K562 (cell line): ENCODE measurements around the gene MOGAT2. TPM values are rescaled to one million over a fixed set of nuclear protein-coding genes. Genes with fewer than 3 reads are reported as not detected.

Source experiments
- ATAC-seq: fragments of 200-7000 bp; cut with Tn5 transposase; 3 replicates; pipeline ENCODE4 v1.9.1; 2020; ENCODE audit warnings: moderate library complexity
- BruUV-seq: library from RNA; stranded (reverse); fragments of 400-500 nt; replicated peaks from 2 replicates; lab custom pipeline; 2021; lab: Mats Ljungman, UMichigan
- CTCF ChIA-PET: fragments of 300-600 bp; formaldehyde crosslinking; extraction: SDS; loops from one replicate; lab custom pipeline; 2021; ENCODE audit warnings: low intra/inter-chr PET ratio; lab: Yijun Ruan, JAX
- POLR2A ChIA-PET: fragments of 300-600, 350-650 bp; sonication (Branson Sonifier 250); formaldehyde crosslinking; extraction: SDS; loops from one replicate; lab custom pipeline; 2021; ENCODE audit warnings: antibody characterized with exemption, inconsistent platforms; lab: Yijun Ruan, JAX
- DNase-seq, 4 experiments: peaks; one replicate each; pipeline versions ENCODE4 v3.0.0 to v3.0.0-alpha.2; 2011 to 2018; ENCODE audit warnings: low spot score in 3 of 4, mixed read lengths in 3 of 4; ENCODE audit errors: extremely low read depth in 1 of 4
- FAIRE-seq: peaks from 2 replicates; lab custom pipeline; 2011; peaks lifted over from hg19 to GRCh38; lab: Jason Lieb, UNC
- H2AFZ ChIP-seq: 2 replicates; pipeline ENCODE4 v1.6.0; 2011; ENCODE audit warnings: low read depth, low read length, control low read depth, inconsistent platforms
- H3K27ac ChIP-seq: fragments of 200-600 bp; 3 replicates; pipeline ENCODE4 v1.8.0; 2011; ENCODE audit warnings: low read depth, mild to moderate bottlenecking, control low read depth, inconsistent platforms, low read length, moderate library complexity, mixed read lengths; ENCODE audit errors: extremely low read depth
- H3K27me3 ChIP-seq, 2 experiments: fragments of 300-600 bp in 1 of 2; 2 replicates in 1 of 2; 3 replicates in 1 of 2; pipeline versions ENCODE4 v1.6.0 to v1.8.0; 2011; ENCODE audit warnings: inconsistent platforms in 2 of 2, low read length in 2 of 2, mild to moderate bottlenecking in 1 of 2, mixed read lengths in 1 of 2, moderate library complexity in 1 of 2; ENCODE audit not compliant: control insufficient read depth in 2 of 2, insufficient read depth in 2 of 2
- H3K36me3 ChIP-seq: fragments of 300-600 bp; 3 replicates; pipeline ENCODE4 v1.8.0; 2011; ENCODE audit warnings: mild to moderate bottlenecking, low read length, inconsistent platforms; ENCODE audit not compliant: control insufficient read depth, insufficient read depth
- H3K4me1 ChIP-seq, 2 experiments: fragments of 200-600 bp in 1 of 2; replicated peaks in 1 of 2; 2 replicates in 1 of 2; 3 replicates in 1 of 2; pipeline versions ENCODE4 v1.5.1 to v1.8.0; 2011; ENCODE audit warnings: inconsistent platforms in 2 of 2, low read length in 2 of 2, mild to moderate bottlenecking in 1 of 2, mixed read lengths in 1 of 2, moderate library complexity in 1 of 2; ENCODE audit not compliant: control insufficient read depth in 2 of 2, insufficient read depth in 2 of 2
- H3K4me2 ChIP-seq: 2 replicates; pipeline ENCODE4 v1.6.1; 2011; ENCODE audit warnings: low read length, control low read depth, inconsistent platforms, mixed read lengths; ENCODE audit not compliant: insufficient read depth
- H3K4me3 ChIP-seq: fragments of 200-600 bp; sonication (generic), shearing (Covaris generic); 2 replicates; pipeline ENCODE4 v1.5.1; 2016; ENCODE audit warnings: control low read depth, inconsistent platforms
- H3K79me2 ChIP-seq: fragments of 200-600 bp; 3 replicates; pipeline ENCODE4 v1.8.0; 2011; ENCODE audit warnings: low read length, inconsistent platforms; ENCODE audit not compliant: control insufficient read depth, insufficient read depth
- H3K9ac ChIP-seq, 2 experiments: 2 replicates each; pipeline versions ENCODE4 v1.6.0 to v1.6.1; 2011; ENCODE audit warnings: low read depth in 2 of 2, low read length in 2 of 2, control low read depth in 1 of 2, inconsistent platforms in 1 of 2, mild to moderate bottlenecking in 1 of 2, mixed read lengths in 1 of 2; ENCODE audit not compliant: insufficient read depth in 1 of 2
- H3K9me1 ChIP-seq: one replicate; pipeline ENCODE4 v1.6.0; 2011; ENCODE audit warnings: inconsistent platforms, mild to moderate bottlenecking, low read length, moderate library complexity; ENCODE audit not compliant: control insufficient read depth, insufficient read depth
- H3K9me3 ChIP-seq: replicated peaks from 2 replicates; pipeline ENCODE4 v1.5.1; 2011; ENCODE audit warnings: low read depth, low read length, inconsistent platforms; ENCODE audit not compliant: control insufficient read depth, insufficient read depth
- H4K20me1 ChIP-seq: replicated peaks from 2 replicates; pipeline ENCODE4 v1.6.1; 2011; ENCODE audit warnings: low read length, inconsistent platforms, mixed read lengths; ENCODE audit not compliant: control insufficient read depth, insufficient read depth
- ATF3 ChIP-seq, 2 experiments: fragments of 450-650 bp in 1 of 2; sonication (generic) in 1 of 2; formaldehyde crosslinking in 1 of 2; IDR thresholded peaks in 1 of 2; conservative IDR thresholded peaks in 1 of 2; 2 replicates each; pipeline versions ENCODE4 v1.6.1 to v1.8.1; 2016 to 2023; ENCODE audit warnings: mild to moderate bottlenecking in 2 of 2, moderate library complexity in 2 of 2, inconsistent platforms in 1 of 2, missing genetic modification reagents in 1 of 2
- GATAD2B ChIP-seq: fragments of 450-650 bp; IDR thresholded peaks from 2 replicates; pipeline ENCODE4 v1.6.1; 2017; ENCODE audit warnings: mild to moderate bottlenecking, borderline replicate concordance
- KLF13 ChIP-seq: fragments of 450-650 bp; IDR thresholded peaks from 2 replicates; pipeline ENCODE4 v1.6.1; 2016; ENCODE audit warnings: missing genetic modification characterization, low read depth, mild to moderate bottlenecking, missing compliant biosample characterization, moderate library complexity, borderline replicate concordance
- LEF1 ChIP-seq: fragments of 450-650 bp; IDR thresholded peaks from 2 replicates; pipeline ENCODE4 v1.6.1; 2016; ENCODE audit warnings: mild to moderate bottlenecking
- MCM5 ChIP-seq: fragments of 450-650 bp; IDR thresholded peaks from 2 replicates; pipeline ENCODE4 v1.6.1; 2016; ENCODE audit warnings: low read depth
- MED1 ChIP-seq: sonication (generic); formaldehyde crosslinking; IDR thresholded peaks from 2 replicates; pipeline ENCODE4 v1.8.1; 2023; ENCODE audit warnings: missing genetic modification reagents, borderline replicate concordance
- SMARCC2 ChIP-seq: fragments of 450-650 bp; IDR thresholded peaks from 2 replicates; pipeline ENCODE4 v1.6.1; 2017; ENCODE audit warnings: antibody characterized with exemption, moderate library complexity, mild to moderate bottlenecking, low read depth
- SRSF9 ChIP-seq: fragments of 200-400 bp; formaldehyde crosslinking; IDR thresholded peaks from 2 replicates; pipeline ENCODE4 v1.6.1; 2017; ENCODE audit warnings: low read depth, low read length, borderline replicate concordance
- WGBS: fragments of 100-300 bp; shearing (Covaris generic); methylation state at CpG from one replicate; pipeline ENCODE4 v1.1.6; 2016; ENCODE audit warnings: low coverage, mixed read lengths; ENCODE audit not compliant: insufficient coverage; ENCODE audit errors: missing lambda C conversion rate; 5-methylcytosine and 5-hydroxymethylcytosine counted together
- in situ Hi-C: fragments of 300-500 bp; cut with MboI; formaldehyde crosslinking; loops from 4 replicates; pipeline ENCODE4 v1.15.0; 2018; ENCODE audit warnings: inconsistent platforms, mixed read lengths
- intact Hi-C: fragments of 100-400 bp; cut with micrococcal nuclease; formaldehyde crosslinking; loops from 2 replicates; pipeline ENCODE4 v1.14.2; 2022
- polyA plus RNA-seq, 8 experiments: library from polyadenylated mRNA; depleted of rRNA in 4 of 8; stranded (reverse) in 5 of 8; unstranded in 3 of 8; fragments of >200 nt; fragmentation: Nextera tagmentation in 2 of 8; fragmentation: Illumina TruSeq in 1 of 8; extraction: Ambion mirVana in 2 of 8; extraction: Trizol in 1 of 8; gene quantifications; 2 replicates each; pipeline versions ENCODE4 v1.2.1 to v1.2.3, GENCODE V29; 2011 to 2014; ENCODE audit warnings: inconsistent platforms in 1 of 8, missing spikeins in 1 of 8
- total RNA-seq, 7 experiments: library from RNA; depleted of rRNA in 6 of 7; stranded (reverse); fragments of >200 nt in 6 of 7; fragmentation: Illumina TruSeq in 2 of 7; extraction: Trizol in 2 of 7; gene quantifications; 2 replicates each; pipeline versions ENCODE4 v1.2.1 to v1.2.3, GENCODE V29; 2011 to 2021; ENCODE audit warnings: low replicate concordance in 1 of 7
- TF ChIP-seq, protein P1 (sequence below), 2 experiments: fragments of 200-800 bp in 1 of 2; sonication (Bioruptor generic) in 1 of 2; sonication (generic) in 1 of 2; formaldehyde crosslinking in 1 of 2; IDR thresholded peaks in 1 of 2; conservative IDR thresholded peaks in 1 of 2; 2 replicates each; pipeline versions ENCODE4 v1.5.0 to v1.6.1; 2016 to 2020; ENCODE audit warnings: missing compliant biosample characterization in 1 of 2, missing genetic modification characterization in 1 of 2, missing genetic modification reagents in 1 of 2
- TF ChIP-seq, protein P2 (sequence below): fragments of 250-450 bp; sonication (Bioruptor Pico); IDR thresholded peaks from 2 replicates; pipeline ENCODE4 v1.9.0; 2021; ENCODE audit warnings: mild to moderate bottlenecking, inconsistent platforms
- TF ChIP-seq, protein P3 (sequence below): fragments of 450-650 bp; IDR thresholded peaks from 2 replicates; pipeline ENCODE4 v1.6.1; 2016
- TF ChIP-seq, protein P4 (sequence below), 2 experiments: fragments of 450-650 bp; conservative IDR thresholded peaks; 2 replicates each; pipeline ENCODE4 v1.6.1; 2017; ENCODE audit warnings: mild to moderate bottlenecking in 2 of 2, moderate library complexity in 2 of 2

MOGAT2 gene
- total and polyA plus RNA-seq, 9 of the 15 experiments (the other 6 are each of a cell fraction or from before 2014, with no cell fraction given): 0.09 TPM; not detected in 7

DNA sequence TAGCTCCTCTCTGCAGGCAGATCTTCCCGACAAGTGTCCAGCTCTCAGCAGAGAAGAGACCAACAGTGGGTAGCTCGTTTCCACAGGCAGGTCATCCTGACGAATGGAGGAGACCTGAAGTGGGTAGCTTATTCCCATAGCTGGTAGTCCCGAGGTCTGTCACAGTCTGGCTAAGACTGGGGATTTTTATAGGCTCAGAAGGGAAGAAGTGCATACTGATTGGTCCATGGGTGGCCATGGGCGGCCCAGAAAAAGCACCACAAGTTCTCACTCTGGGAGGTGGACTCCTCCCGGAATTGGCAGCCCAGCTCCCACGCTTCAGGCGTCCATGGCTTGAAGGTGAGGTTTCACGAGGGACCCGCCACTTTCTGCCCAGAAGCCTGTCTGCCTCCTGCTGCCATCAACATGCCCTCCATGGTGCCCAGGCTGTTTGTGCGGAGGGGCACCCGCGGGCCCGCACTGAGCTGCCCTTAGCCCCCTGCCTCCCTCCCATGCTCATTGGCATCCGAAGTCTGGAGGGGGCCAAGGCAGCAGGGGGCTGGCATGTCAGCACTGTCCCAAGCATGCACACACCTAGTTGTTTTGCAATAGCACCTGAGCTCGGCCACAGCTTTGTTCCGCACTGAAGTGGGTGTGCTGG lies 38.9 kb upstream of the MOGAT2 start:
- ATAC-seq: peak; percentile 28; the same call in 2 of the 3 replicates
- FAIRE-seq: no peak
- DNase-seq: no peak
- peaks cover 16 to 22% of the 10 kb centered on the region in 2 experiments for H3K27me3 ChIP-seq
- H3K9me3 ChIP-seq: no peaks in the 10 kb centered on the region
- 10% methylated on average over 15 of the region's 17 CpGs for WGBS
- H2AFZ ChIP-seq: peak overlapping the region; percentile 26; the same call in 1 of the 2 replicates
- H3K4me1 ChIP-seq: peaks cover 0 to 12% of the 10 kb centered on the region in 2 experiments; a peak in 2 of 5 replicates
- H3K27ac ChIP-seq: no peak overlapping the region
- no TSS peak for BruUV-seq
- TF ChIP-seq SRSF9 (no peak), LEF1 (no peak), KLF13 (tag) (no peak), MCM5 (no peak), MED1 (no peak), GATAD2B (no peak), ATF3 (IDR thresholded peaks at IDR 0.05) (no peak), ATF3 (CRISPR knock-in tag; conservative IDR thresholded peaks at IDR 0.05) (no peak), SMARCC2 (no peak)
- TF ChIP-seq, protein P1, sequence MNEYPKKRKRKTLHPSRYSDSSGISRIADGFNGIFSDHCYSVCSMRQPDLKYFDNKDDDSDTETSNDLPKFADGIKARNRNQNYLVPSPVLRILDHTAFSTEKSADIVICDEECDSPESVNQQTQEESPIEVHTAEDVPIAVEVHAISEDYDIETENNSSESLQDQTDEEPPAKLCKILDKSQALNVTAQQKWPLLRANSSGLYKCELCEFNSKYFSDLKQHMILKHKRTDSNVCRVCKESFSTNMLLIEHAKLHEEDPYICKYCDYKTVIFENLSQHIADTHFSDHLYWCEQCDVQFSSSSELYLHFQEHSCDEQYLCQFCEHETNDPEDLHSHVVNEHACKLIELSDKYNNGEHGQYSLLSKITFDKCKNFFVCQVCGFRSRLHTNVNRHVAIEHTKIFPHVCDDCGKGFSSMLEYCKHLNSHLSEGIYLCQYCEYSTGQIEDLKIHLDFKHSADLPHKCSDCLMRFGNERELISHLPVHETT (CRISPR knock-in tag; conservative IDR thresholded peaks at IDR 0.05 in 1 of 2, IDR thresholded peaks at IDR 0.05 in 1 of 2): no peak
- TF ChIP-seq, protein P2, sequence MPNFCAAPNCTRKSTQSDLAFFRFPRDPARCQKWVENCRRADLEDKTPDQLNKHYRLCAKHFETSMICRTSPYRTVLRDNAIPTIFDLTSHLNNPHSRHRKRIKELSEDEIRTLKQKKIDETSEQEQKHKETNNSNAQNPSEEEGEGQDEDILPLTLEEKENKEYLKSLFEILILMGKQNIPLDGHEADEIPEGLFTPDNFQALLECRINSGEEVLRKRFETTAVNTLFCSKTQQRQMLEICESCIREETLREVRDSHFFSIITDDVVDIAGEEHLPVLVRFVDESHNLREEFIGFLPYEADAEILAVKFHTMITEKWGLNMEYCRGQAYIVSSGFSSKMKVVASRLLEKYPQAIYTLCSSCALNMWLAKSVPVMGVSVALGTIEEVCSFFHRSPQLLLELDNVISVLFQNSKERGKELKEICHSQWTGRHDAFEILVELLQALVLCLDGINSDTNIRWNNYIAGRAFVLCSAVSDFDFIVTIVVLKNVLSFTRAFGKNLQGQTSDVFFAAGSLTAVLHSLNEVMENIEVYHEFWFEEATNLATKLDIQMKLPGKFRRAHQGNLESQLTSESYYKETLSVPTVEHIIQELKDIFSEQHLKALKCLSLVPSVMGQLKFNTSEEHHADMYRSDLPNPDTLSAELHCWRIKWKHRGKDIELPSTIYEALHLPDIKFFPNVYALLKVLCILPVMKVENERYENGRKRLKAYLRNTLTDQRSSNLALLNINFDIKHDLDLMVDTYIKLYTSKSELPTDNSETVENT (CRISPR knock-in tag): no peak
- TF ChIP-seq, protein P3, sequence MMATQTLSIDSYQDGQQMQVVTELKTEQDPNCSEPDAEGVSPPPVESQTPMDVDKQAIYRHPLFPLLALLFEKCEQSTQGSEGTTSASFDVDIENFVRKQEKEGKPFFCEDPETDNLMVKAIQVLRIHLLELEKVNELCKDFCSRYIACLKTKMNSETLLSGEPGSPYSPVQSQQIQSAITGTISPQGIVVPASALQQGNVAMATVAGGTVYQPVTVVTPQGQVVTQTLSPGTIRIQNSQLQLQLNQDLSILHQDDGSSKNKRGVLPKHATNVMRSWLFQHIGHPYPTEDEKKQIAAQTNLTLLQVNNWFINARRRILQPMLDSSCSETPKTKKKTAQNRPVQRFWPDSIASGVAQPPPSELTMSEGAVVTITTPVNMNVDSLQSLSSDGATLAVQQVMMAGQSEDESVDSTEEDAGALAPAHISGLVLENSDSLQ: no peak
- TF ChIP-seq, protein P4, sequence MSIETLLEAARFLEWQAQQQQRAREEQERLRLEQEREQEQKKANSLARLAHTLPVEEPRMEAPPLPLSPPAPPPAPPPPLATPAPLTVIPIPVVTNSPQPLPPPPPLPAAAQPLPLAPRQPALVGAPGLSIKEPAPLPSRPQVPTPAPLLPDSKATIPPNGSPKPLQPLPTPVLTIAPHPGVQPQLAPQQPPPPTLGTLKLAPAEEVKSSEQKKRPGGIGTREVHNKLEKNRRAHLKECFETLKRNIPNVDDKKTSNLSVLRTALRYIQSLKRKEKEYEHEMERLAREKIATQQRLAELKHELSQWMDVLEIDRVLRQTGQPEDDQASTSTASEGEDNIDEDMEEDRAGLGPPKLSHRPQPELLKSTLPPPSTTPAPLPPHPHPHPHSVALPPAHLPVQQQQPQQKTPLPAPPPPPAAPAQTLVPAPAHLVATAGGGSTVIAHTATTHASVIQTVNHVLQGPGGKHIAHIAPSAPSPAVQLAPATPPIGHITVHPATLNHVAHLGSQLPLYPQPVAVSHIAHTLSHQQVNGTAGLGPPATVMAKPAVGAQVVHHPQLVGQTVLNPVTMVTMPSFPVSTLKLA (conservative IDR thresholded peaks at IDR 0.05): no peak
- in situ Hi-C loops (no loop called here), intact Hi-C loops (no loop called here)
- no peaks in the 10 kb centered on the region for H3K36me3 ChIP-seq
- H3K9me1 ChIP-seq: no peaks in the 10 kb centered on the region
- no peaks in the 10 kb centered on the region for H4K20me1 ChIP-seq
- H3K79me2 ChIP-seq: no peaks in the 10 kb centered on the region
- no peak overlapping the region for H3K4me3 ChIP-seq
- H3K4me2 ChIP-seq: no peak overlapping the region
- POLR2A ChIA-PET: interaction anchor here (0.6 to 1.9 kb wide), 4 partner anchors 10 to 279 kb away, joined by 3 to 6 read pairs (median 3); no protein-coding TSS in a partner anchor
- CTCF ChIA-PET: no interaction called here
- peak overlapping the region in 1 of 2 experiments; percentile 52; a peak in 1 of 4 replicates for H3K9ac ChIP-seq
